Stimulated activated naive CD8-positive, alpha-beta T cell treated with anti-CD3 and anti-CD28 coated beads, Interleukin-15, Interleukin-2, amounts not matched to agents 100 U/mL and 50 U/mL, for 24 hours (primary cell): ENCODE results near the gene ANKRD28.
"Not testable (repeated sequence)": the region's sequence is repeated elsewhere in the genome, so short reads cannot be mapped to it uniquely, and the experiment has no call there.

Experiments
- ATAC-seq: fragments of 150-1000 bp; cut with Tn5 transposase; one replicate; pipeline ENCODE4 v1.10.0; 2021
- DNase-seq: peaks from one replicate; pipeline ENCODE4 v3.0.0; 2021

The ANKRD28 gene

GRCh38 chr3:15803921-15804320, 6.1 kb upstream of the ANKRD28 start:
- ATAC-seq (no peak), DNase-seq (no peak)

- ATAC-seq (no peak), DNase-seq (no peak)
Observed at GRCh38 chr3:15801298-15801697, 3.5 kb upstream of the ANKRD28 start.

GRCh38 chr3:15800780-15801179, 3.0 kb upstream of the ANKRD28 start:
- ATAC-seq (no peak), DNase-seq (no peak)

GRCh38 chr3:15800327-15800726, 2.5 kb upstream of the ANKRD28 start:
- no peak for DNase-seq
- no peak for ATAC-seq

- no peak for DNase-seq
- ATAC-seq = no peak
Observed at GRCh38 chr3:15798533-15799245, 910 bp upstream of the ANKRD28 start.

GRCh38 chr3:15796771-15797641, 773 bp downstream of the ANKRD28 start:
- DNase-seq = no peak
- no peak for ATAC-seq

- DNase-seq = no peak
- no peak for ATAC-seq
Observed at GRCh38 chr3:15796331-15796730, 1.4 kb downstream of the ANKRD28 start.

GRCh38 chr3:15795651-15796308, 2.0 kb downstream of the ANKRD28 start:
- no peak for DNase-seq
- ATAC-seq = peak; percentile 37

- DNase-seq (no peak), ATAC-seq (no peak)
Observed at GRCh38 chr3:15794842-15795650, 2.7 kb downstream of the ANKRD28 start.

GRCh38 chr3:15794303-15794771, 3.4 kb downstream of the ANKRD28 start:
- DNase-seq = no peak
- ATAC-seq = peak; percentile 38

GRCh38 chr3:15791525-15791924, 6.3 kb downstream of the ANKRD28 start:
- DNase-seq (no peak), ATAC-seq (no peak)

GRCh38 chr3:15787941-15788340, 9.8 kb downstream of the ANKRD28 start:
- no peak for ATAC-seq
- DNase-seq = no peak

GRCh38 chr3:15787526-15787925, 10.3 kb downstream of the ANKRD28 start:
- ATAC-seq (no peak), DNase-seq (no peak)

GRCh38 chr3:15783361-15783969, 14.3 kb downstream of the ANKRD28 start:
- no peak for DNase-seq

GRCh38 chr3:15782429-15782828, 15.3 kb downstream of the ANKRD28 start:
- ATAC-seq (no peak), DNase-seq (no peak)

More at GRCh38 chr3:15783361-15783969, 14.3 kb downstream of the ANKRD28 start:
- no peak for ATAC-seq

- DNase-seq = no peak
- ATAC-seq = no peak
Observed at GRCh38 chr3:15781637-15782402, 16.0 kb downstream of the ANKRD28 start.

- no peak for ATAC-seq
- DNase-seq = no peak
Observed at GRCh38 chr3:15781131-15781530, 16.6 kb downstream of the ANKRD28 start.

GRCh38 chr3:15779111-15779510, 18.7 kb downstream of the ANKRD28 start:
- DNase-seq (no peak), ATAC-seq (no peak)

- no peak for DNase-seq
- no peak for ATAC-seq
Observed at GRCh38 chr3:15778332-15778858, 19.4 kb downstream of the ANKRD28 start.

GRCh38 chr3:15774931-15775560, 22.7 kb downstream of the ANKRD28 start:
- DNase-seq = not testable (repeated sequence)
- ATAC-seq = peak; percentile 85
